ENCODE results near the gene SLC27A6.

DNA sequence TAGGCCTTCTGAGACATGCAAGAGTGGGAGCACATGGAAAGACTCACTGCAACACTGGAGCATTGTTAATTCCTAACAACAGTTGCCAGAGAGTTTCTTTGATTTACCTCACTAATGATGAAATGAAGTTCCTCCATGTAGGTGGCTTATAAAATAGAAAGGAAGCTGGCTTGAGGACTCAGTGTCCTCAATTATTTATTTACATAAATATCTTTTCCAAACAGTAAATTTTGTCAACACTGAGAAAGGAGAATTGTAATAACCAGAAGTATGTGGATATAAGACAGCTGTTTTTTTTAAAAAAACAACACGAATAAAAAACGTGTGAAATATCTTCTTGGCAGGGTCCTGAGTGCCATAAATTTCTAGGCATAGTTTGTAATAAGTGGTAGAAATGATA is 9.1 kb upstream of the SLC27A6 start:
- TF ChIP-seq EZH2 (IDR thresholded peaks at IDR 0.05; ENCODE audit: borderline replicate concordance, control insufficient read depth, low read depth, low read length) (no peak), MXI1 (IDR thresholded peaks at IDR 0.05; ENCODE audit: low read depth, low read length) (no peak), SUZ12 (IDR thresholded peaks at IDR 0.05; ENCODE audit: unreplicated experiment) (no peak), JUND (IDR thresholded peaks at IDR 0.05; ENCODE audit: low read depth, low read length) (no peak), NRF1 (conservative IDR thresholded peaks at IDR 0.05; ENCODE audit: low read depth, low read length) (no peak), TAF1 (IDR thresholded peaks at IDR 0.05; ENCODE audit: borderline replicate concordance, low read depth, low read length) (no peak), RFX5 (IDR thresholded peaks at IDR 0.05; ENCODE audit: low read depth, low read length) (no peak)
- TF ChIP-seq, protein P1, sequence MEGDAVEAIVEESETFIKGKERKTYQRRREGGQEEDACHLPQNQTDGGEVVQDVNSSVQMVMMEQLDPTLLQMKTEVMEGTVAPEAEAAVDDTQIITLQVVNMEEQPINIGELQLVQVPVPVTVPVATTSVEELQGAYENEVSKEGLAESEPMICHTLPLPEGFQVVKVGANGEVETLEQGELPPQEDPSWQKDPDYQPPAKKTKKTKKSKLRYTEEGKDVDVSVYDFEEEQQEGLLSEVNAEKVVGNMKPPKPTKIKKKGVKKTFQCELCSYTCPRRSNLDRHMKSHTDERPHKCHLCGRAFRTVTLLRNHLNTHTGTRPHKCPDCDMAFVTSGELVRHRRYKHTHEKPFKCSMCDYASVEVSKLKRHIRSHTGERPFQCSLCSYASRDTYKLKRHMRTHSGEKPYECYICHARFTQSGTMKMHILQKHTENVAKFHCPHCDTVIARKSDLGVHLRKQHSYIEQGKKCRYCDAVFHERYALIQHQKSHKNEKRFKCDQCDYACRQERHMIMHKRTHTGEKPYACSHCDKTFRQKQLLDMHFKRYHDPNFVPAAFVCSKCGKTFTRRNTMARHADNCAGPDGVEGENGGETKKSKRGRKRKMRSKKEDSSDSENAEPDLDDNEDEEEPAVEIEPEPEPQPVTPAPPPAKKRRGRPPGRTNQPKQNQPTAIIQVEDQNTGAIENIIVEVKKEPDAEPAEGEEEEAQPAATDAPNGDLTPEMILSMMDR (IDR thresholded peaks at IDR 0.05 in 2 of 3, conservative IDR thresholded peaks at IDR 0.05 in 1 of 3; ENCODE audit: control insufficient read depth in 2 of 3, extremely low read depth in 1 of 3, insufficient read depth in 1 of 3, low read depth in 3 of 3, low read length in 3 of 3) = no peak
- TF ChIP-seq, protein P2, sequence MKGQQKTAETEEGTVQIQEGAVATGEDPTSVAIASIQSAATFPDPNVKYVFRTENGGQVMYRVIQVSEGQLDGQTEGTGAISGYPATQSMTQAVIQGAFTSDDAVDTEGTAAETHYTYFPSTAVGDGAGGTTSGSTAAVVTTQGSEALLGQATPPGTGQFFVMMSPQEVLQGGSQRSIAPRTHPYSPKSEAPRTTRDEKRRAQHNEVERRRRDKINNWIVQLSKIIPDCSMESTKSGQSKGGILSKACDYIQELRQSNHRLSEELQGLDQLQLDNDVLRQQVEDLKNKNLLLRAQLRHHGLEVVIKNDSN (IDR thresholded peaks at IDR 0.05; ENCODE audit: borderline replicate concordance, extremely low read length, insufficient read depth, low read depth, low read length) = no peak
